MM.1S (cell line): ENCODE data around the gene LORICRIN.
A peak's percentile ranks its signal among the peaks of the same experiment; 100 is the strongest.

Source experiments
- DNase-seq: peaks from one replicate; pipeline ENCODE4 v3.0.0-alpha.2; 2015
- H2AFZ ChIP-seq: fragments of 300-600 bp; sonication (generic); 2 replicates; pipeline ENCODE4 v1.6.0; 2016; ENCODE audit warnings: antibody characterized with exemption, low read length
- H3F3A ChIP-seq: fragments of 300-600 bp; sonication (generic); 2 replicates; pipeline ENCODE4 v1.6.1; 2016; ENCODE audit warnings: mild to moderate bottlenecking, antibody characterized with exemption, low read length, moderate library complexity, mixed read lengths; ENCODE audit not compliant: insufficient read depth
- H3K27ac ChIP-seq: fragments of 300-600 bp; sonication (generic); 2 replicates; pipeline ENCODE4 v1.5.1; 2016; ENCODE audit warnings: mild to moderate bottlenecking, low read length
- H3K27me3 ChIP-seq: fragments of 300-600 bp; sonication (generic); replicated peaks from 2 replicates; pipeline ENCODE4 v1.6.0; 2016; ENCODE audit warnings: low read length; ENCODE audit not compliant: insufficient read depth
- H3K36me3 ChIP-seq: fragments of 300-600 bp; sonication (generic); replicated peaks from 2 replicates; pipeline ENCODE4 v1.6.1; 2016; ENCODE audit warnings: mild to moderate bottlenecking, low read length, mixed read lengths; ENCODE audit not compliant: insufficient read depth
- H3K4me1 ChIP-seq: fragments of 300-600 bp; sonication (generic); 2 replicates; pipeline ENCODE4 v1.6.1; 2016; ENCODE audit warnings: low read length, mixed read lengths
- H3K4me2 ChIP-seq: fragments of 300-600 bp; sonication (generic); 2 replicates; pipeline ENCODE4 v1.6.0; 2016; ENCODE audit warnings: low read depth, low read length
- H3K4me3 ChIP-seq: fragments of 300-600 bp; sonication (generic); 2 replicates; pipeline ENCODE4 v1.5.1; 2016; ENCODE audit warnings: low read length, mixed read lengths
- H3K79me2 ChIP-seq: fragments of 300-600 bp; sonication (generic); 2 replicates; pipeline ENCODE4 v1.6.1; 2016; ENCODE audit warnings: mixed run types, low read length, mixed read lengths
- H3K9ac ChIP-seq: fragments of 300-600 bp; sonication (generic); 2 replicates; pipeline ENCODE4 v1.6.1; 2016; ENCODE audit warnings: low read length, mixed read lengths
- H3K9me2 ChIP-seq: fragments of 300-600 bp; sonication (generic); replicated peaks from 2 replicates; pipeline ENCODE4 v1.6.1; 2016; ENCODE audit warnings: mild to moderate bottlenecking, low read length, mixed read lengths; ENCODE audit not compliant: insufficient read depth
- H3K9me3 ChIP-seq: fragments of 300-600 bp; sonication (generic); replicated peaks from 2 replicates; pipeline ENCODE4 v1.6.1; 2016; ENCODE audit warnings: mild to moderate bottlenecking, low read length, mixed read lengths; ENCODE audit not compliant: insufficient read depth
- H4K20me1 ChIP-seq: fragments of 300-600 bp; sonication (generic); 2 replicates; pipeline ENCODE4 v1.6.1; 2016; ENCODE audit warnings: mild to moderate bottlenecking, low read length, moderate library complexity, mixed read lengths; ENCODE audit not compliant: insufficient read depth
- CTCF ChIP-seq: fragments of 300-600 bp; sonication (generic); IDR thresholded peaks from 2 replicates; pipeline ENCODE4 v1.5.1; 2016; ENCODE audit warnings: antibody characterized with exemption, low read length, mixed read lengths
- EZH2 ChIP-seq: fragments of 300-600 bp; sonication (generic); optimal IDR thresholded peaks from 2 replicates; pipeline ENCODE3; 2017; ENCODE audit warnings: low read depth, mild to moderate bottlenecking, antibody characterized with exemption, low read length, mixed read lengths
- EZH2phosphoT487 ChIP-seq: fragments of 300-600 bp; sonication (generic); IDR thresholded peaks from 2 replicates; pipeline ENCODE4 v1.6.1; 2018; ENCODE audit warnings: antibody characterized with exemption, low read length

Gene LORICRIN

GRCh38 chr1:153238527-153238926 lies 21.0 kb upstream of the LORICRIN start:
- Histone ChIP-seq H3F3A (no peaks in the 10 kb centered on the region), H3K9me2 (no peaks in the 10 kb centered on the region), H3K27ac (no peak overlapping the region), H3K4me3 (no peak overlapping the region), H3K4me2 (no peak overlapping the region), H4K20me1 (no peaks in the 10 kb centered on the region), H3K4me1 (no peaks in the 10 kb centered on the region), H3K9ac (no peak overlapping the region), H3K9me3 (no peaks in the 10 kb centered on the region), H2AFZ (no peak overlapping the region), H3K36me3 (no peaks in the 10 kb centered on the region), H3K79me2 (no peaks in the 10 kb centered on the region), H3K27me3 (0 out of 2 replicates have a peak, but pooled peaks cover 4% of the 10 kb centered on the region)
- TF ChIP-seq EZH2phosphoT487 (no peak), CTCF (peak; percentile 49), EZH2 (no peak)
- no peak for DNase-seq

GRCh38 chr1:153242160-153242559 lies 17.3 kb upstream of the LORICRIN start:
- Histone ChIP-seq H3F3A (no peaks in the 10 kb centered on the region), H3K9ac (no peak overlapping the region), H3K79me2 (no peaks in the 10 kb centered on the region), H3K9me3 (no peaks in the 10 kb centered on the region), H3K4me1 (no peaks in the 10 kb centered on the region), H3K27me3 (no peaks in the 10 kb centered on the region), H3K9me2 (no peaks in the 10 kb centered on the region), H3K4me2 (no peak overlapping the region), H4K20me1 (no peaks in the 10 kb centered on the region), H3K27ac (no peak overlapping the region), H3K4me3 (no peak overlapping the region), H3K36me3 (no peaks in the 10 kb centered on the region), H2AFZ (no peak overlapping the region)
- TF ChIP-seq EZH2 (no peak), EZH2phosphoT487 (no peak), CTCF (no peak)
- no peak for DNase-seq

- TF ChIP-seq EZH2 (no peak), CTCF (no peak), EZH2phosphoT487 (no peak)
- H3K27me3 ChIP-seq, result no peaks in the 10 kb centered on the region
- no peaks in the 10 kb centered on the region for H4K20me1 ChIP-seq
- no peaks in the 10 kb centered on the region for H3K9me2 ChIP-seq
- H3F3A ChIP-seq, result no peaks in the 10 kb centered on the region
- no peak overlapping the region for H2AFZ ChIP-seq
- H3K9me3 ChIP-seq, result no peaks in the 10 kb centered on the region
- H3K79me2 ChIP-seq, result no peaks in the 10 kb centered on the region
- DNase-seq, result no peak
- no peak overlapping the region for H3K27ac ChIP-seq
- H3K4me1 ChIP-seq, result no peaks in the 10 kb centered on the region
- no peak overlapping the region for H3K9ac ChIP-seq
- H3K4me3 ChIP-seq, result no peak overlapping the region
- H3K36me3 ChIP-seq, result no peaks in the 10 kb centered on the region
- no peak overlapping the region for H3K4me2 ChIP-seq
Observed at GRCh38 chr1:153245466-153245865, 14.0 kb upstream of the LORICRIN start.

- Histone ChIP-seq H3F3A (no peaks in the 10 kb centered on the region), H3K27ac (no peak overlapping the region), H3K9me3 (no peaks in the 10 kb centered on the region), H2AFZ (no peak overlapping the region), H3K9me2 (no peaks in the 10 kb centered on the region), H3K27me3 (no peaks in the 10 kb centered on the region), H3K4me1 (no peaks in the 10 kb centered on the region), H3K9ac (no peak overlapping the region), H3K4me3 (no peak overlapping the region), H4K20me1 (no peaks in the 10 kb centered on the region), H3K4me2 (no peak overlapping the region), H3K36me3 (no peaks in the 10 kb centered on the region), H3K79me2 (no peaks in the 10 kb centered on the region)
- DNase-seq, result no peak
- TF ChIP-seq CTCF (no peak), EZH2phosphoT487 (no peak), EZH2 (no peak)
Observed at GRCh38 chr1:153246018-153246417, 13.5 kb upstream of the LORICRIN start.
